Measurements from ENCODE around the gene HMCN1. TPM values are rescaled to one million over a fixed set of nuclear protein-coding genes. Genes with fewer than 3 reads are reported as not detected.
"Not testable (repeated sequence)": the region's sequence is repeated elsewhere in the genome, so short reads cannot be mapped to it uniquely, and the experiment has no call there.

HMCN1 gene
- polyA plus RNA-seq, 1 of the 3 experiments (the other 2 are of a cell fraction), result 59.5 TPM

- CTCF ChIA-PET, result interaction anchor here (0.9 kb wide), 1 partner anchor 127 kb away, joined by 3 read pairs; no protein-coding TSS in a partner anchor
- H3K4me3 ChIP-seq (ENCODE audit: low read depth in 2 of 2, low read length in 1 of 2), result no peak overlapping the region
- TF ChIP-seq MAX (IDR thresholded peaks at IDR 0.05; ENCODE audit: low read depth) (no peak), RXRA (IDR thresholded peaks at IDR 0.05; ENCODE audit: borderline replicate concordance, low read depth) (no peak), GABPA (IDR thresholded peaks at IDR 0.05; ENCODE audit: low read depth) (no peak), ELF1 (IDR thresholded peaks at IDR 0.05) (no peak), SIN3A (IDR thresholded peaks at IDR 0.05; ENCODE audit: borderline replicate concordance, low read depth, low read length) (no peak), CHD2 (IDR thresholded peaks at IDR 0.05; ENCODE audit: low read length, partially characterized antibody) (no peak), POLR2AphosphoS5 (IDR thresholded peaks at IDR 0.05; ENCODE audit: low read depth, low read length) (no peak), IRF3 (IDR thresholded peaks at IDR 0.05; ENCODE audit: low read depth, low read length) (no peak), NFIC (IDR thresholded peaks at IDR 0.05; ENCODE audit: borderline replicate concordance) (no peak)
- H2AFZ ChIP-seq (ENCODE audit: low read depth), result no peak overlapping the region
- no peaks in the 10 kb centered on the region for H3K79me2 ChIP-seq (ENCODE audit: insufficient read depth)
- no peaks in the 10 kb centered on the region for H3K9me2 ChIP-seq
- no peaks in the 10 kb centered on the region for H3K27me3 ChIP-seq (ENCODE audit: insufficient read depth)
- no peak for DNase-seq
- no peak overlapping the region for H3K9ac ChIP-seq
- peaks cover 8% of the 10 kb centered on the region for H3F3A ChIP-seq (replicated peaks; ENCODE audit: insufficient read depth)
- H3K27ac ChIP-seq (ENCODE audit: low read depth in 2 of 2, low read length in 1 of 2), result no peak overlapping the region
- no peaks in the 10 kb centered on the region for H4K20me1 ChIP-seq (ENCODE audit: insufficient read depth)
- WGBS (ENCODE audit: low lambda C conversion rate), result 17% methylated on average over 1 of the region's 1 CpG
- no peak overlapping the region for H3K4me2 ChIP-seq
- peaks cover 20 to 24% of the 10 kb centered on the region in 2 experiments; a peak in 3 of 4 replicates for H3K4me1 ChIP-seq (ENCODE audit: control insufficient read depth in 1 of 2, insufficient read depth in 2 of 2, low read depth in 1 of 2, low read length in 1 of 2)
- POLR2A ChIA-PET, result no interaction called here
- H3K9me3 ChIP-seq, result no peaks in the 10 kb centered on the region
- no peaks in the 10 kb centered on the region for H3K36me3 ChIP-seq (replicated peaks in 1 of 2; ENCODE audit: control insufficient read depth in 1 of 2, insufficient read depth in 2 of 2, low read length in 1 of 2)
These were observed 57.8 kb downstream of the HMCN1 start for GRCh38 chr1:185792040-185792439.

GRCh38 chr1:185794495-185794894 lies 60.3 kb downstream of the HMCN1 start:
- H3K36me3 ChIP-seq (replicated peaks in 1 of 2; ENCODE audit: control insufficient read depth in 1 of 2, insufficient read depth in 2 of 2, low read length in 1 of 2); POLR2A ChIA-PET; H3K9me3 ChIP-seq; H2AFZ ChIP-seq (ENCODE audit: low read depth); H3F3A ChIP-seq (replicated peaks; ENCODE audit: insufficient read depth); H3K9me2 ChIP-seq; H3K4me2 ChIP-seq; H3K4me3 ChIP-seq (ENCODE audit: low read depth in 2 of 2, low read length in 1 of 2); H3K9ac ChIP-seq; H3K79me2 ChIP-seq (ENCODE audit: insufficient read depth); H3K27me3 ChIP-seq (ENCODE audit: insufficient read depth); H4K20me1 ChIP-seq (ENCODE audit: insufficient read depth); DNase-seq: not testable (repeated sequence)
- Histone ChIP-seq H3K4me1 (ENCODE audit: control insufficient read depth in 1 of 2, insufficient read depth in 2 of 2, low read depth in 1 of 2, low read length in 1 of 2) (peaks cover 9 to 10% of the 10 kb centered on the region in 2 experiments; a peak in 3 of 4 replicates), H3K27ac (ENCODE audit: low read depth in 2 of 2, low read length in 1 of 2) (peak overlapping the region in 1 of 2 experiments; percentile 82; a peak in 2 of 4 replicates)
- CTCF ChIA-PET, result interaction anchor here (0.6 kb wide), 1 partner anchor 17 kb away, joined by 3 read pairs; no protein-coding TSS in a partner anchor
- 40% methylated on average over 2 of the region's 2 CpGs for WGBS (ENCODE audit: low lambda C conversion rate)

GRCh38 chr1:185795181-185795580 lies 61.0 kb downstream of the HMCN1 start:
- H3K4me2 ChIP-seq, result no peak overlapping the region
- DNase-seq, result no peak
- H3K9ac ChIP-seq, result no peak overlapping the region
- ChIA-PET CTCF (no interaction called here), POLR2A (no interaction called here)
- TF ChIP-seq EP300 (IDR thresholded peaks at IDR 0.05; ENCODE audit: borderline replicate concordance in 1 of 2, low read depth in 1 of 2, low read length in 1 of 2), result no peak
- TF ChIP-seq ZBTB33 (IDR thresholded peaks at IDR 0.05; ENCODE audit: borderline replicate concordance, low read depth), result no peak
- 0 out of 2 replicates have a peak, but pooled peaks have one; percentile 3 for TF ChIP-seq PBX3 (IDR thresholded peaks at IDR 0.05)
- no peak for TF ChIP-seq MEF2A (IDR thresholded peaks at IDR 0.05; ENCODE audit: borderline replicate concordance, low read depth)
- H3K4me3 ChIP-seq (ENCODE audit: low read depth in 2 of 2, low read length in 1 of 2), result no peak overlapping the region
- no peaks in the 10 kb centered on the region for H3K79me2 ChIP-seq (ENCODE audit: insufficient read depth)
- peaks cover 3% of the 10 kb centered on the region; the same call in 1 of the 2 replicates for H3K9me3 ChIP-seq
- H3K27me3 ChIP-seq (ENCODE audit: insufficient read depth), result no peaks in the 10 kb centered on the region
- H3K36me3 ChIP-seq (replicated peaks in 1 of 2; ENCODE audit: control insufficient read depth in 1 of 2, insufficient read depth in 2 of 2, low read length in 1 of 2), result peaks cover 0 to 4% of the 10 kb centered on the region in 2 experiments
- peak overlapping the region; percentile 6 to 82; a peak in 3 of 4 replicates for H3K27ac ChIP-seq (ENCODE audit: low read depth in 2 of 2, low read length in 1 of 2)
- peaks cover 8% of the 10 kb centered on the region for H3F3A ChIP-seq (replicated peaks; ENCODE audit: insufficient read depth)
- WGBS (ENCODE audit: low lambda C conversion rate), result 76% methylated on average over 1 of the region's 1 CpG
- peaks cover 3 to 4% of the 10 kb centered on the region in 2 experiments; a peak in 3 of 4 replicates for H3K4me1 ChIP-seq (ENCODE audit: control insufficient read depth in 1 of 2, insufficient read depth in 2 of 2, low read depth in 1 of 2, low read length in 1 of 2)
- H3K9me2 ChIP-seq, result no peaks in the 10 kb centered on the region
- no peak overlapping the region for H2AFZ ChIP-seq (ENCODE audit: low read depth)
- H4K20me1 ChIP-seq (ENCODE audit: insufficient read depth), result no peaks in the 10 kb centered on the region
